Adrenal gland (tissue), 12 donors: ENCODE measurements around the gene CCDC192. TPM values are rescaled to one million over a fixed set of nuclear protein-coding genes. Genes with fewer than 3 reads are reported as not detected.
"Not testable (repeated sequence)": the region's sequence is repeated elsewhere in the genome, so short reads cannot be mapped to it uniquely, and the experiment has no call there.

Experiments
- DNase-seq, 7 donors: peaks; one replicate each; pipeline ENCODE4 v3.0.0-alpha.2; 2019 to 2020
- H3K27ac ChIP-seq, 5 donors: fragments of 200-600 bp; sonication (generic) in 4 of 5; 1 replicate in 3 of 5; 2 replicates in 2 of 5; pipeline versions ENCODE4 v1.5.1 to v1.8.0; 2016 to 2020; ENCODE audit warnings: mild to moderate bottlenecking in 1 of 5
- H3K27me3 ChIP-seq: fragments of 200-600 bp; 2 replicates; pipeline ENCODE4 v1.8.0; 2021
- H3K36me3 ChIP-seq, 2 donors: fragments of 200-600 bp; replicated peaks in 1 of 2; 1 replicate in 1 of 2; 2 replicates in 1 of 2; pipeline versions ENCODE4 v1.5.1 to v1.8.0; 2018 to 2022
- H3K4me1 ChIP-seq, 2 donors: fragments of 200-600 bp; replicated peaks in 1 of 2; 1 replicate in 1 of 2; 2 replicates in 1 of 2; pipeline versions ENCODE4 v1.5.1 to v1.8.0; 2018 to 2021
- H3K4me3 ChIP-seq, 4 donors: fragments of 200-600 bp; sonication (generic) in 3 of 4; one replicate each; pipeline ENCODE4 v1.5.1; 2016 to 2018
- H3K9me3 ChIP-seq, 3 donors: fragments of 200-600 bp; sonication (generic) in 1 of 3; replicated peaks in 1 of 3; 1 replicate in 2 of 3; 2 replicates in 1 of 3; pipeline versions ENCODE4 v1.5.1 to v1.8.0; 2016 to 2021
- CTCF ChIP-seq, 6 experiments: fragments of 450-650 bp in 4 of 6; fragments of 200-600 bp in 2 of 6; sonication (generic) in 1 of 6; IDR thresholded peaks; 1 replicate in 5 of 6; 2 replicates in 1 of 6; pipeline versions ENCODE4 v1.5.1 to v1.8.0; 2016 to 2021; ENCODE audit warnings: antibody characterized with exemption in 6 of 6, mild to moderate bottlenecking in 2 of 6, moderate library complexity in 1 of 6
- POLR2A ChIP-seq, 2 donors: fragments of 450-650 bp; IDR thresholded peaks; one replicate each; pipeline ENCODE4 v1.6.1; 2017; ENCODE audit warnings: antibody characterized with exemption in 2 of 2, mild to moderate bottlenecking in 2 of 2, moderate library complexity in 1 of 2
- WGBS, 4 donors: extraction: QIAGEN DNeasy Blood & Tissue Kit in 2 of 4; methylation state at CpG; one replicate each; pipeline versions ENCODE4 v1.1.5 to v1.1.7; 2013 to 2017; 5-methylcytosine and 5-hydroxymethylcytosine counted together
- intact Hi-C, 2 donors: fragments of 100-400 bp; cut with DNase I; formaldehyde crosslinking; loops; one replicate each; pipeline versions ENCODE4 v1.14.1 to v1.15.0; 2022 to 2023
- polyA plus RNA-seq, 3 donors: library from polyadenylated mRNA; stranded (reverse); fragments of 200-250 nt in 2 of 3; fragments of 350-450 nt in 1 of 3; fragmentation: Illumina TruSeq in 1 of 3; extraction: RNeasy Lipid Tissue Mini Kit (QIAGEN cat#74804) in 1 of 3; gene quantifications; one replicate each; pipeline ENCODE4 v1.2.3, GENCODE V29; 2013 to 2014
- total RNA-seq, 9 donors: library from RNA; depleted of rRNA in 4 of 9; stranded (reverse); fragments of >200 nt in 4 of 9; fragments of 120-200 nt in 1 of 9; fragmentation: NEBNext Ultra II Directional in 1 of 9; extraction: Animal tissue kit (Norgen Biotek cat#: 25700) in 1 of 9; gene quantifications; one replicate each; pipeline versions ENCODE4 v1.1.0 to v1.2.4, GENCODE V29; 2013 to 2023
- donor health status: healthy with polysubstance abuse.
- donor health status: Bipolar disorder and iron deficiency.
- donor health status: DM: yes; HTN: yes; CAD: no.
- donor health status: DM: no; HTN: no; CAD: no.
- donor health status: DM: no; HTN: no; CAD: no.
- donor health status: DM: yes; HTN: yes; CAD: no.

CCDC192 gene
- total and polyA plus RNA-seq, 12 donors, result 0.35 to 0.56 (median 0.46) TPM; not detected in 8

DNA sequence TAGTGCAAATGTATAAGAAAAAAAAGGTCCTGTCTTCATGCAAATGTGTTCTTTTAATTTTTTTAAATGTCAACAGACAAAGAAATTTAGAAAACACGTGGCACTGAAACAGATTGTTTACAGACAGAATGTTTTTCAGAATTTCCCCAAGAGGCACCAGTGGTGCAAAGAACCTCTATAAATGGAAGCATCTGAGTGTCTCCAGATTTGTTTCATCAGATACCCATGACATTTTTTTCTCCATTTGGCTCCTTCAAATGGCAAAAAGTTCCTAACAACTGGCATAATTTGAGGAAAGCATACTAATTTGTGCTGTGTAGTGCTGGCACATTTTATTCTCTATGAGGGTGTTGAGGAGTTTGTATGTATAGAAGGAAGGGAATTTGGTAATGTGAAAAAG lies 15.0 kb downstream of the CCDC192 start:
- TF ChIP-seq CTCF (IDR thresholded peaks at IDR 0.05) (no peak), POLR2A (IDR thresholded peaks at IDR 0.05) (no peak)
- no peaks in the 10 kb centered on the region for H3K27me3 ChIP-seq
- no peak for DNase-seq
- no peaks in the 10 kb centered on the region for H3K36me3 ChIP-seq
- peaks cover 0 to 6% (median 0%) of the 10 kb centered on the region in 3 donors for H3K9me3 ChIP-seq
- intact Hi-C loops, result no loop called here
- 66 to 77% (median 70%) methylated on average over 1 of the region's 1 CpG for WGBS, 4 donors
- H3K4me1 ChIP-seq, result peaks cover 0 to 2% of the 10 kb centered on the region in 2 donors
- no peak overlapping the region for H3K4me3 ChIP-seq
- no peak overlapping the region for H3K27ac ChIP-seq

GRCh38 chr5:127723571-127723970 lies 20.4 kb downstream of the CCDC192 start:
- Histone ChIP-seq H3K27me3 (no peaks in the 10 kb centered on the region), H3K36me3 (no peaks in the 10 kb centered on the region), H3K4me3 (no peak overlapping the region), H3K9me3 (peaks cover 0 to 6% (median 0%) of the 10 kb centered on the region in 3 donors), H3K4me1 (peaks cover 4 to 8% of the 10 kb centered on the region in 2 donors), H3K27ac (no peak overlapping the region)
- no peak for TF ChIP-seq CTCF (IDR thresholded peaks at IDR 0.05)
- TF ChIP-seq POLR2A (IDR thresholded peaks at IDR 0.05), result no peak
- intact Hi-C loops, result loop anchor here in 1 of 2 donors (10.0 kb wide), 1 partner anchor 159 kb away; no protein-coding TSS in a partner anchor
- 18 to 35% (median 30%) methylated on average over 2 of the region's 2 CpGs for WGBS, 4 donors
- peak; percentile 26 to 78 (median 58) for DNase-seq

- H3K9me3 ChIP-seq, result peaks cover 0 to 6% (median 0%) of the 10 kb centered on the region in 3 donors
- WGBS, 4 donors, result 89 to 98% (median 93%) methylated on average over 1 of the region's 1 CpG
- H3K27me3 ChIP-seq, result no peaks in the 10 kb centered on the region
- DNase-seq, result no peak
- no peak overlapping the region for H3K27ac ChIP-seq
- H3K4me3 ChIP-seq, result no peak overlapping the region
- H3K4me1 ChIP-seq, result peaks cover 4 to 8% of the 10 kb centered on the region in 2 donors
- H3K36me3 ChIP-seq, result no peaks in the 10 kb centered on the region
- intact Hi-C loops, result loop anchor here in 1 of 2 donors (10.0 kb wide), 1 partner anchor 161 kb away; no protein-coding TSS in a partner anchor
- TF ChIP-seq POLR2A (IDR thresholded peaks at IDR 0.05), result no peak
- no peak for TF ChIP-seq CTCF (IDR thresholded peaks at IDR 0.05)
These were observed 22.5 kb downstream of the CCDC192 start for GRCh38 chr5:127725673-127726072.

DNA sequence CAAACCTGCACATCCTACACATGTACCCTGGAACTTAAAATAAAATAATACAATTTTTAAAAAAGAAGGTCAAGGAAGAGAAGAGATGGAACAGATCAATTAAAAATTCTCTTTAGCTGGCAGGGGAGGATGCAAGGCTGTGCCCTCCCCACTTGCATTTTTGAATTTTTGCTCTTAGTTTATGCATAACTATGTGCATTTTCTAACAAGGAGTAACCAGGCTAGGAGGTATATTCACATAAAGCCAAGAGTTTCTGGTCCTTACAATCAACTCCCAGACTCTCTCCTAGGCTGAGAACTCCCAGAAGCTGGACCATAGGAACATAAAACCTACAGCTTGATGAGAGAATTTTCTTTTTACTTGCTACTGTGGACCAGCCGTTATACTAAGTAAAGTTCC lies 29.8 kb downstream of the CCDC192 start:
- H3K36me3 ChIP-seq, result no peaks in the 10 kb centered on the region
- TF ChIP-seq CTCF (IDR thresholded peaks at IDR 0.05) (no peak), POLR2A (IDR thresholded peaks at IDR 0.05) (no peak)
- WGBS, 4 donors, result 77 to 89% (median 80%) methylated on average over 1 of the region's 1 CpG
- no peaks in the 10 kb centered on the region for H3K4me1 ChIP-seq
- H3K27me3 ChIP-seq, result no peaks in the 10 kb centered on the region
- intact Hi-C loops, result no loop called here
- no peaks in the 10 kb centered on the region for H3K9me3 ChIP-seq
- H3K4me3 ChIP-seq, result no peak overlapping the region
- H3K27ac ChIP-seq, result no peak overlapping the region
- no peak for DNase-seq

GRCh38 chr5:127739348-127739747 lies 36.2 kb downstream of the CCDC192 start:
- WGBS, 4 donors, result 64 to 88% (median 72%) methylated on average over 6 to 14 of the region's 14 CpGs
- H3K27ac ChIP-seq, H3K4me3 ChIP-seq, H3K27me3 ChIP-seq, H3K36me3 ChIP-seq, DNase-seq, H3K9me3 ChIP-seq, intact Hi-C loops, H3K4me1 ChIP-seq: not testable (repeated sequence)
